SK-N-SH treated with all-trans-retinoic acid at 6 μM for 48 hours (cell line): ENCODE data around the gene STXBP3.

Experiments
- ARNTL ChIP-seq: fragments of 450-650 bp; formaldehyde crosslinking; IDR thresholded peaks from 2 replicates; pipeline ENCODE4 v1.5.0; 2020; ENCODE audit warnings: low read depth, mild to moderate bottlenecking, moderate library complexity, borderline replicate concordance
- BACH2 ChIP-seq: fragments of 250-450 bp; sonication (Bioruptor Pico); IDR thresholded peaks from 2 replicates; pipeline ENCODE4 v1.9.0; 2021; ENCODE audit warnings: mild to moderate bottlenecking, borderline replicate concordance
- OSR1 ChIP-seq: fragments of 250-450 bp; sonication (Bioruptor Pico); IDR thresholded peaks from 2 replicates; pipeline ENCODE4 v1.8.0; 2022; ENCODE audit warnings: moderate library complexity, mild to moderate bottlenecking, inconsistent platforms
- PATZ1 ChIP-seq: fragments of 250-450 bp; sonication (Bioruptor Pico); IDR thresholded peaks from 2 replicates; pipeline ENCODE4 v1.8.0; 2020; ENCODE audit warnings: mild to moderate bottlenecking, moderate library complexity, borderline replicate concordance
- RARB ChIP-seq: fragments of 250-450 bp; sonication (Bioruptor Pico); IDR thresholded peaks from 2 replicates; pipeline ENCODE4 v1.8.0; 2021; ENCODE audit warnings: mild to moderate bottlenecking, moderate library complexity
- TOX ChIP-seq: fragments of 250-450 bp; sonication (Bioruptor Pico); IDR thresholded peaks from 2 replicates; pipeline ENCODE4 v1.8.0; 2021; ENCODE audit warnings: mild to moderate bottlenecking, moderate library complexity, borderline replicate concordance
- ZFP30 ChIP-seq: fragments of 450-650 bp; formaldehyde crosslinking; IDR thresholded peaks from 2 replicates; pipeline ENCODE4 v1.5.0; 2022; ENCODE audit warnings: mild to moderate bottlenecking, moderate library complexity
- TF ChIP-seq, protein P1 (sequence below): fragments of 250-450 bp; sonication (Bioruptor Pico); IDR thresholded peaks from 2 replicates; pipeline ENCODE4 v1.8.0; 2021; ENCODE audit warnings: low read depth, mild to moderate bottlenecking, moderate library complexity, borderline replicate concordance

GRCh38 chr1:108830119-108831008 is 83.9 kb downstream of the STXBP3 start:
- TF ChIP-seq ARNTL (CRISPR knock-in tag) (no peak), PATZ1 (CRISPR knock-in tag) (no peak), TOX (CRISPR knock-in tag) (no peak), ZFP30 (CRISPR knock-in tag) (no peak), OSR1 (CRISPR knock-in tag) (no peak), RARB (no peak), BACH2 (CRISPR knock-in tag) (no peak)
- TF ChIP-seq, protein P1, sequence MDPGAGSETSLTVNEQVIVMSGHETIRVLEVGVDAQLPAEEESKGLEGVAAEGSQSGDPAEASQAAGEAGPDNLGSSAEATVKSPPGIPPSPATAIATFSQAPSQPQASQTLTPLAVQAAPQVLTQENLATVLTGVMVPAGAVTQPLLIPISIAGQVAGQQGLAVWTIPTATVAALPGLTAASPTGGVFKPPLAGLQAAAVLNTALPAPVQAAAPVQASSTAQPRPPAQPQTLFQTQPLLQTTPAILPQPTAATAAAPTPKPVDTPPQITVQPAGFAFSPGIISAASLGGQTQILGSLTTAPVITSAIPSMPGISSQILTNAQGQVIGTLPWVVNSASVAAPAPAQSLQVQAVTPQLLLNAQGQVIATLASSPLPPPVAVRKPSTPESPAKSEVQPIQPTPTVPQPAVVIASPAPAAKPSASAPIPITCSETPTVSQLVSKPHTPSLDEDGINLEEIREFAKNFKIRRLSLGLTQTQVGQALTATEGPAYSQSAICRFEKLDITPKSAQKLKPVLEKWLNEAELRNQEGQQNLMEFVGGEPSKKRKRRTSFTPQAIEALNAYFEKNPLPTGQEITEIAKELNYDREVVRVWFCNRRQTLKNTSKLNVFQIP (CRISPR knock-in tag): no peak
